IPS DF 4.7 (cell line): ENCODE measurements around the gene DNAJC17.

Experiments
- DNase-seq: peaks from one replicate; pipeline ENCODE4 v3.0.0-alpha.2; 2013; ENCODE audit warnings: low spot score; ENCODE audit errors: extremely low read depth

The DNAJC17 gene

DNA sequence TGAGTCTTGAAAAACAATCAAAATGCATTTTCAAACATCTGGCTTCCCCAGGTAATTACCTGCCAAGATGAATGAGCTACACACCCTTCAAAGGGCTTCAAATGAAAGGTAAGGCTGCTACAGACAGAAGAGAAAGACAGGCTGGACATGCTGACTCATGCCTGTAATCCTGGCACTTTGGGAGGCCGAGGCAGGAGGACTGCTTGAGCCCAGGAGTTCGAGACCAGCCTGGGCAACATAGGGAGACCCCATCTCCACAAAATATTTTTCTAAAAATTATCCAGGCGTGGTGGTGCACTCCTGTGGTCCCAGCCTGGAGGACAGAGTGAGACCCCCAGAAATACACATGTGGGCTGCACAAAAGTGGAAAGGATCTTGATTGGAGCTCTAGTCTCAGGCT, 14.9 kb downstream of the DNAJC17 start:
- no peak for DNase-seq

DNA sequence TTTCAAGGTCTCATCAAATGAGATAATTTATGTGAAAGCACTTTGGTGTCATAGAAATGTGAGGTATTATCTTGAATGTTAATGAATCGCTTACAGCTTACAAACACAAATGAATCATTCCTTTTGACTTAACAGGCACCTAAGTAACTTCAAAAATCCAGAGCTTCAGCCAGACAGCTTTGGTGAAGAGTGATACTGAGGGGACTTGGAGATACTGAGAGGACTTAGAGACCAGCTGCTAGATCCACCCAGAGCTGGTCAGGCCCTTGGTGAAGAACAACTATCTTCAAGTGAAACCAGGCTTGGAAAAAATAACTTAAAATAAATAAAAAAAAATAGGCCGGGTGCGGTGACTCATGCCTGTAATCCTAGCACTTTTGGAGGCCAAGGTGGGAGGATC, 16.6 kb downstream of the DNAJC17 start:
- no peak for DNase-seq

DNA sequence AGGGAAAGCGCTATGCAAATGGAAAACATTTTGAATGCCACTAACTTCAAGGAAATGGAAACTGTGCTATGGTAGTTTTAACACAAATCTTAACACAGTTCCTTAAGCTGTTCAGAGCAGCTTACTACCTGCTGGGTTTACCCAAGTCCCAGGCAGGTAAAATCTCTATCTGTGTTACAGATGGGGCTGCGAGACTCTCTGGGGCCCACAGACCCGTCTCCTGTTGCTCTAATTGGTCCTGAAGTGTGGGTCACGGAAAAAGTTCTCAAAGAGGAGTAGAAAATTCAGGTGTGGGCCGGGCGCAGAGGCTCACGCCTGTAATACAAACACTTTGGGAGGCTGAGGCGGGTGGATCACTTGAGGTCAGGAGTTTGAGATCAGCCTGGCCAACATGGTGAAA, 17.3 kb downstream of the DNAJC17 start:
- no peak for DNase-seq

DNA sequence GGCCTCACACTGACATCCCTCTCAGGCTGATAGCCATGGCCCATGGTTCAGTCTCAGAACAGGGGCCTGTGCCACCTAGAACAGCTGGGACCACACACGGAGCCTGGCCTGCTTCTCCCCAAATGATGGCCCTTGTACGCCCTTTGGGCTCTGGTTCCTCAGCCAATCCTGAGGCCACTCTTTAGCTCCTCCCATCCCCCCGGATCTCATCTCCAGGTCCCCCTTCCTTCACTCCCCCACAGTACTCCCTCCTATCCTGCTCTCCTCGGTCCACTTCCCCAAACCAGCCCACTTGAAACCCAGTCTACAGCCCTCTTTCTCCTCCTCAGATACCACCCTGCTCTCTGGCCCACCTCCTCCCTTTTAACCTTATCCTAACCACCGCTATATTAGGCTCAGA, 18.2 kb downstream of the DNAJC17 start:
- no peak for DNase-seq

DNA sequence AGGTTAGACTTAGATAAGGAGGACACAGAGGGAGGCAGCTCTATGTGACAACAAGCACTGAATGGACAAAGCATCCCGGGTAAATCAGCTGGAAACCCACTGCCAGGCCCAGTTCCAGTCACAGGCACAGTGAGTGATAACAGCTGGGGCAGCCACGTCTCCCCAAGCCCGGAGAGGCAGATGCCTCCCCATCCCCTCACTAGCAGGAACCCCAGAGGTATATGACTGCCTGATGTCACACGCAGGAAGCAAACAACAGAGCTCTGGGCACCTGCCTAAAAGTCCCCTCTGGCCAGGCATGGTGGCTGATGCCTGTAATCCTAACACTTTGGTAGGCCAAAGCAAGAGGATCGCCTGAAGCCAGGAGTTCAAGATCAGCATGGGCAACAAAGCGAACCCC, 19.3 kb downstream of the DNAJC17 start:
- no peak for DNase-seq

DNA sequence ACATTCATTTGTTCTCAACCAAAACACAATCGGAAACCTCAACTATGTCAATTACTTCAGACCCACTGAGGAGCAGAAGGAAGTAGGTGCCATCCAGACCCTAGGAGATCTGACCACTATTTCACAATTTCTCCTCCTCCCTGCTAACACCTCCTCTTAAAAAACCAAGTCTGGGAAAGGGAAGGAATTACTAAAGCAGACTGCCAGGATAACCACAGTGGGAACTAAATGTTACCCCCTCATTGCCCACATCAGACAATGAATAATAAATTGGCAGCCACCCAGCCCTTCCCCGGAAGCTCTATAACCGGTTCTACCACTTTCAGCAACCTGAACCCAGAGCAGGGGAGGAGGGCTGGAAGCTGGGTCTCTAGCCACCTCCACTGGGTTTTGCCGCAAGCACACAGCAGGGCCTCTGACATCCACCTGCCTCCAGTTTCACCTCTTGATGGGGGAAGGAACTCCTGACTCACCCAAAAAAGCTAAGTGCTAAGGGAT, 19.9 kb downstream of the DNAJC17 start:
- DNase-seq = peak; percentile 69

DNA sequence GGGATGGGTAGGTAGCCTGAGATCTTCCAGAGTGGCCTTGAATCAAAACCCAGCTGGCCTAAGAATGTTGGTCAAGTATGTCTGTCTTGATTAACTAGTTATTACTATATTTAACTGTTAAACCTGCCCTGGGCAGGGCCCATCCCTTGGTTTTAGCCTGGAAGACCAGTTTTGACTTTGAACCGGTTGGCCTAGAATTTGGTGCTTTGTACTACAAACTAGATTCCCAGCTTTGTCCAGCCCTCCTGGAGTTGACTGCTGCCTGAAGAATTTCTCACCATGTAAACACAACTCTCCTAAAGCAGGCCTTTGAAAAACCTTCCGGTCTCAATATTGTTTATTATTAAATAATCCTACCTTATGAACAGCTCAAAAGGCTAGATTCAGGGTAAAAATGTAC, 21.5 kb downstream of the DNAJC17 start:
- no peak for DNase-seq

DNA sequence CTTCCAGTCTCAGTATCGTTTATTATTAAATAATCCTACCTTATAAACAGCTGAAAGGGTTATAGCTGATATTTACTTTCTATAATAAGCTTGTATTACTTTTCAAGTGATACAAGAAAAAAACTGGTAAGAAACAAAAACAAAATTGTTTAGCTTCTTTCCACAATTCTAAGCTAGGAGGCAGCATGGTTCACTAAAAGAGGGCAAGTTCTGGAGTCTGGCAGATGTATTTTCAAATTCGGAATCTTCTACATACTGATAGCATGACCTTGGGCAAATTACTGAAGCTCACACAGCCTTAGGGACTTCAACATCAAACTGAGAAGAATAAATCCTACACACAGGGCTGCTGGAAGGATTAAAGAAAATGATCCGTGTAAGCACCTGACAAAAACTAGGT, 22.1 kb downstream of the DNAJC17 start:
- no peak for DNase-seq

DNA sequence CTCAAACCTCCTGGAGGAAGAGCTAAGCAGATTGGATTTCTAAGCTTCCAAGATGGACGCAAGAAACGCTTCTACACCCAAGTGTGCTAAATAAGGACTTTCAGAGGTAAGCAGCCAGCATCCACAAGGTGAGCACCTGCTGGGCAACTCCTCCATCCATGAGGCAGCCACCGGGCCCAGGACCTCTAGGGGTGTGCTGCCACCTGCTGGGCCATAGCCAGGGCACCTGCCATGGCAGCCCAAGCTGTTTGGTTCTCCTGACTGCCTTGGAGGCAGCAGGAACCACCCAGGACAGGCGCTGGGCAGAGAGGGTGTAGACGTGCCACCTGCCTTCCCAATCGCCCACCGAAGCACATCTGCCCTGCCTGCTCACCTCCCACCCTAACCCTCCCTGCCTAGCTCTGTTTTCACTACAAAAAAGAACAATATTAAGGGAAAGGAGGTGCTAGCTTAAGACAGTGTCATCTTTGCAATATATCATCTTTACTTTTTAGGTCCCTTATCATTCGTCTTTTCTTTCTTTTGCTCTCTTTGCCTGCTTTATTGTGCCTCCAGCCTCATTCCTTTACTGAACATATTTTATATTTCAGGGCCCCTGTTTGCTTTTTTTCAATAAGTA, 24.6 kb downstream of the DNAJC17 start:
- DNase-seq = no peak

DNA sequence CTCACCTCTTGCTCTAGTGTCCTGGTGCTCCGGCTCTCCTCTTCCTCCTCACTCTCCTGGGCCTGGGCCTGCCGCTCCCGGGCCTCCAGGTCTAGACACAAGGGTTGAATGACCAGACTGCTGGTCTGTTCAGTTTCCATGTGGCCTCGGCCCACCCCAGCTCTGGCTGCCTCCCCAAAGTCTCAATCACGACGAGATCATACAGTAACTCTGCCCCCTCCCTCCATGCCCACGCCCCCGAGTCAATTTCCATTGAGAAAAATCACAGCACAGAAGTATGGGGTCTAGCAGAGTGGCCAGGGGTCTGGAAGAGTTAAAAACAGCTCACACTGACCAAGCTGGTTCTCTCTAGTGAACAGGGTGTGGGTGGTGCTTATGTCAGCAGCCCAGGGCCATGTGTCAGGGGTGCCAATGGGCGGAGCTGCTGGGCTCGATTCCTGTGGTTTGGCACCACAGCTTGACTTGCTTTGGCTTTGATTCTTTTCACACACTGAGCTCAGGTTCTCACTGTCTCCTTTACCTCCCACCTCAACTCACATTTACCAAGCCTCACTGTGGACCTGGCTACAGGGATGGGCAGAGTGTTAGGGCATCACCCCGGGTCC, 30.6 kb downstream of the DNAJC17 start:
- DNase-seq = no peak

DNA sequence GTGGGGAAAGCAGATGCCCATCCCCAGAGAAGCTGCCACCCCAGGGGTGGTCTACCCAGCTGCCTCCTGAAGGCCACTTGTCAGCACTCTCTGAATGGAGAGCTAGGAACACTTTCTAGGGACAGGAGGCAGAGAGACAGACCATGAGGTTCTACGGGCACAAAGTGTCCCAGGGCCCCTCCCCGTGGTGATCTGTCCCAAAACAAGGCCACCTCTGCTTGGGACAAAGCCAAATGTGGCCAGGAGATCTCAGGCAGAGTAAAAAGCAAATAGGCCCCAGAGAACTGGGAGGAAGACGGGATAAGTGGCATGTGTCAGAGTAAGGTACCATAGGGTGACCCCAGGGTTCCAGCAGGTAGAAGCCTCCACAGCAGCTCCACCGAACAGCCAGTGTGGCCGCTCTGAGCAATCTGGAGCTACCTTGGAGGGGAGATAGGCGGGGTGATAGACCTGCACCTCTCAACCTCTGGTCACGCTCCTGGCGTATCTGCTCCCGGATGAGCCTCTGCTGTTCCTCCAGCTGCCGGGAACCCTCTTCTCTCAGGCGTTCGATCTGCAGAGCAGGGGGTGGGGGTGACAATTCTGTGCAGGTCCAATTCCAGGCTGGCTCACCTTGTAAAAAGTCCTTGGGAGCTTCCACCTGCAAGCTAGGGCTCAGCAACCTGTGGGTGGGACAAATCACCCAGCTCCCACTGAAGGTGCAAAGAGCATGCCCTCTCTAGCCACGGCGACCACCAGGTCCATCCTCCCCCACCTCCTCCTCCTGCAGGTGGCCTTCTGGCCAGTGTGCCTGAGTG, 31.3 kb downstream of the DNAJC17 start:
- DNase-seq = no peak

DNA sequence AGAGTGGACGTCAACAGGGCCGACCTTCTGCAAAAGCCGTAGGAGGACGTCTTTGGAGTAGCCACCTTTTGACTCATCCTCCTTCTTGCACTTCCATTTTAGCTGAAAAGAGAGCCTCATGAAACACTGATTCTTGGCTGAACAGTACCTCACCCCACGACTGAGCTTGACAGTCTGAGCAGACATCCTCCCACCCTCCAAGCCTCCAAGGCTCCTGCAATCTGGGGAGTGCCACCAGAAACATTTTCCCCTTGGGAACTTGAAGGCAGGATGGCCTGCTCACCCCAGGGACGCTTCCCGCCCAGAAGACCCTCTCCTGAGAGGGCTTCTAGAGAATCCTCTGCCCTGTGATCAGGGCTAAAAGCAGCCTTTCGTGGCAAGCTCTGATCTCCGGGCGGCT, 32.3 kb downstream of the DNAJC17 start:
- DNase-seq = no peak

DNA sequence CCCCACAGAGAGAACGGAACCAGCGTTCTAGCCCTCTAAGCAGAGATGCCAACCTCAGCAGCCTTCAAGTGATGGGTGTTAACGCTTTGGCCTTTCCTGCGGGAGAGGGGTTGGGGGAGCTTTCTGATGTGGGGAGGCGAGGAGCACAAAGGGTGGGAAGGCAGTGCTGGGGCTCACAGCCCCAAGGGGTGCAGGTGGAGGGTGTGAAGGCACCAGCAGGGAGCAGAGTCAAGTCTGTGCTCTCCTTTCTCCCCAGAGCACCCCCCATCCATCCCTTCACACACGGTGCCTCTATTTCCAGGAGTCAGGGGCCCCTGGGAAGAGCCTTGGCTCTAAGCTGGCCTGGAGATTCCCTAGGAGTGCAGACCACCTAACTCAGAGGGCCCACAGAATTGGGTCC, 33.4 kb downstream of the DNAJC17 start:
- DNase-seq = no peak

DNA sequence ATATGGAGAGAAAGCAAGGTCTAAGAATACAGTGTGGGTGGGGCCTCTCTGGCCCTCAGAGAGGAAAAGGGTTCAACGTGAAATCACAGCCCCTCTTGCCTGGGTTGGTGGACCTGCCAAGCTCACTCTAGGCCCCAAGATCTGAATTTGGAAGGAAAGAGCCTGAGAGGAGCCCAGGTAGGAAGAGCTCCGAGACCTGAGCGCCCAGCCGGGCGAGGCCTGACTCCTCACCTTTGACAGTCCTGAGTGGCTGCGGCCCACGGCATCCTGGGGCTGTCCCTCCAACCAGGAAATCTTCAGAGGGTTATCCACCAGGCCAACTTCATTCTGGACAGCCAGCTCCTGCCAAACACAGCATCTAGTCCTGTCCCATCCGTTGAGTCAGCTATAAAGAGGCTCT, 33.8 kb downstream of the DNAJC17 start:
- no peak for DNase-seq

DNA sequence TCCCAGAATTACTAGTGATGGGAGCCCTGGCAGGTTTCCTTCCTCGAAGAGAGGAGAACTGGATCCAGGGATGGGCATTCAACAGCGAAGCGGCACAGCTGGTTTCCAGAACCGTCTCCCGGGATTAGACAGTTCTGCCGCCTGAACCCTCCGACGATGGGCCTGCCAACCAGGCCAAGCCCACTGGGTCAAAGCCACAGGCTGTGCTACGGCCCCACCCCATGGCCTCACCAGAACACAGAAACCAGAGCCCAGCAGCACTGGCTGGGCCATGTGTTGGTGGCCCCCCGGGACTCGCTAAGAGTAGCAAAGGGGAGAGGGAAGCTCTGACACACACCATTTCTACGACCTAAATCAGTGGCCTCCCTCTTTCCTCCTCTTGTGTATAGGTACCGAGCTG, 35.3 kb downstream of the DNAJC17 start:
- no peak for DNase-seq

DNA sequence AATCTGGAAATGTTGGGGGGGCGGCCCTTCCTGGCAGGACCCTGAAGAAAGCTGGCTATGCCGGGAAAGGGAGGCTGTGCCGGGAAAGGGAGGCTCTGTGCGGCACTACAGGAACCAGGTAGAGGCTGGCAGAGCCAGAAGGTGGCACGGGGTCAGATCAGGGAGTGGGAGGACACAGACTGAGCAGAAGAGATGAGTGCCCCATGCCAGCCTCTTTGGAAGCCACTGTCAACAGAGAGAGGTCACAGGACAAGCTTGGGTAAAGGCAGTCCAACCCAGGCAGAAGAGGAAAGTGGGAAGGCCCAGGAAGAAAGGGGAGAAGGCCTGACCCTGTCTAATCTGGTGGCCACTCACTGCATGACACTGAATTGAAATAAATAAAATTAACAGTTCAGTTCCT, 36.0 kb downstream of the DNAJC17 start:
- no peak for DNase-seq

DNA sequence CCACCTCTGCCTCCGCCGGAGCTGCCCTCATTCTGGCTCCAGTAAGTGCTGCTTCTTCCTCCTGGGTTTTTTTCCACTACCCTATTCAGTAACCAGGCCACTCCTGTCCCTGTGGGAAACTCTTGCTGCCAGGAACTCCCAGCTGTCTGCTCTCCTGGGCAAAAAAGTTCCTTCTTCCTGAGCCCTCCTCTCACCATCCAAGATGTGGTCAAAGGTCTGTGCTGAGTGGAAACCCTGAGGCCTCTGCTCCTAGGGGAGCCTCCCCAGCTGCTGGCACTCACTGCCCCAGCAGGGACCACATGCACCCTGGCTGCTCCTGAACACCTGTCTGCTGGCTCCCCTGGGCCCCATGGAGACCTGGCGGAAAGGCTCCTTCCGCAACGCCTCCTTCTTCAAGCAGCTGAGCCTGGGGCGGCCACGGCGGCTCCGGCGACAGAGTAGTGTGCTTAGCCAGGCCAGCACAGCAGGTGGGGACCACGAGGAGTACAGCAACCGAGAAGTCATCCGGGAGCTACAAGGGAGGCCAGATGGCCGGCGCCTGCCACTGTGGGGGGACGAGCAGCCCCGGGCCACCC, 37.0 kb downstream of the DNAJC17 start:
- no peak for DNase-seq

DNA sequence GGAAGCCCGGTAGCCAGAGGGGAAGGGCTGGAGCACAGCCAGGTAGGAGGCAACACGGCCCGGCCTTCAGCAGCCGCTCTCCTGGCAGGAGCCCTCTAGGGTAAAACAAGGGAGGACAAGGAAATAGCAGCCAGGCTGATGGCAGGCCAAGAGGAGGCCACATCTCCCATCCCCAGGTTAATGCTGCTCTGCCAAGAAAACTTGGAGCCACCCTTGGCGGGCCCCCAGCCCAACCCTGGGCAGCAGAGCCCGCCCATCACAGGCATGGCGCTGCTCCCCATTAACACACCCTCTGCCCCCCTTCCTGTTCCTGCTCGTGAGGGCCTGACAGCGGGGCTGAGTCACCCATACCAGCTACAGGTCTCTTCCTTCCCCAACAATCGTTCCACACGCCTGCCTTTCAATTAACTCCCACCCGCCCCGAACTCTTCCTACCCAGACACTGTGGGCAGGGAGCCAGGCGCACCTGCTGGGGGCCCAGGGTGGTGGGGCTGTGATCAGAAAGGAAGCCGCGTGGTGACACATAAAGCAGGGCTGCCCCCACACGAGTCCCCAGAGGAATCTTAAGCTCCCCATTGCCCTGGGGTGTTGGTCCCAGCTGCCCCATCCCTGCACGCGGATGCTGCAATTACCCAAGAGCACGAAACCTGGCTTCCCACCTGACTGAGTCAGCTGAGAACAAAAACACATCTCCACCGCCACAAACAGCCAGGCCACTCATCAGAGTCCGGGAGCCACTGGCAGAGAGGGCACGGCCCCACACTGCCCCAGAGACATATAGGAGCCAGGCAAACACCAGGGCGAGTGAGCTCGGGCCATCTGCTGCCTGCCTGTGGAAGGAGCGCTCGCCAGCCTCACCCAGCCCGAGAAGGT, 37.8 kb downstream of the DNAJC17 start, which contains the start of gene C15orf62:
TSS of gene C15orf62 (plus strand) at position 707 of the 873 bp plus-strand sequence. CDS start 516 bp downstream, outside the sequence.
- no peak for DNase-seq

DNA sequence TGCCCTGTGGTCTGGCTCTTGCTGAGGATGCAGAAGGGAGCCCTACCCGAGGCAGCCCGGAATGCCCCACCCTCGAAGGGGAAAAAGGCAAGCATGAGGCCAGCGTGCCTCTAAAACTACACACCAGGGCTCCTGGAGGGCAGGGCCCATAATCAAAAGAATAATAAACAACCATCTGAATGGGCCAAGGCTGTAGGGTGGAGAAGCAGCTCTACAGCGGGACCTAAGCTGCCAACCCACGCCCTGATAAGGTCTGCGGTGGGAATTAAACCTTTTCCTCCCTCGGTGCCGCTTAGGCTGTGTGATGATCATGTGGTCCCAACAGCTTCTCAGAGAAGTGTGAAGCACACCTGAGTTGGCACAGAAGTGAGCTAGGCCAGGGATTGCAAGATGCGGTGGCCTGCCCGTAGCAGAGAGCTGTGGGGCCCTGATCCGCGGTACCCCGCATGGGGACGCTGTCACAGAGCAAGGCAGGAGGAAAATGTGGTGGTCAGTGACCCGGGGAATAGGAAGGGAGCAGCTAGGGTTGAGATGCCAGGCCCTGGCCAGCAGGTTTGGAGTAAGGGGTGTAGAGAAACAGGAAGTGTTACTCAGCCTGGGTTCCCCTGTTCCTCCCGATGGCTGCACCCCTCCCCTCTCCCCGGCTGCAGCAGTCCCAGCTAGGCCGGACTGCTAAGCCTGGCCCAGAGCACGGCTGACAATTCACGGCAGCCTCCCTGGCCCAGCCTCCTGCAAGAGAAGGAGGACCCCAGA, 38.6 kb downstream of the DNAJC17 start:
- DNase-seq = no peak

DNA sequence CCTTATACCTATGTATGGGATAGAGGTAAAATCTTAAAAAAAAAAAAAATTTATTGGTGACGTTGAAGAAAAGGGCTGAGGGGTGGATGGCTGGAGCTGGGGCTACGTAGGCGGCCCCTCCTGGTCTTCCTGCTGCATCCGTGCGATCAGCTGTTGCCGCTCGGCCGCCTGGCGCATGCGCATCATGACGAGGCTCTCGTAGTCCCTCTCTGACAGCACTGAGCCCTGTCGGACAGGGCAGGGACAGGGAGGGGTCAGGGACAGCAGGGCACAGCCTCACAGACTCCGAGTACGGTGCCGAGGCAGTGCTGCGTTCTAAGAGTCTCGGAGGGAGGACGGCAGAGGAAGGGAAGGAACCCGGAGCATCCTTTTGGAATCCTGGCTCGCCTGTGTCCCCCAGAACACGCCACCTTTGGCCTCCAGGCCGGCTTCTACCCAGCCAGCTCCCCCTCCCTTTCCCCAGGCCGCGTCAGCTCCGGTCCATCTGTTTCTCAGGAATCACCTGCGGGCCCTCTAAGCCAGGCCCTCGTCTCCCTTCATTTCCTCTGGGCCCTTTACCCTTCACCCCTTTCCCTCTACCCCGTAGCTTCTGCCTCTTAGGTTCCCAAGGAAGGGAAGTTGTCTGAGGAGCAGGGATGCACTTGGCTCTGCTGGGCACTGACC, 39.3 kb downstream of the DNAJC17 start:
- DNase-seq = no peak
